Measurements from ENCODE around the gene CFDP1. TPM values are rescaled to one million over a fixed set of nuclear protein-coding genes. Genes with fewer than 3 reads are reported as not detected.

The CFDP1 gene
- total and polyA plus RNA-seq, 2 donors (not counting 3 experiments of a cell fraction or from before 2014, with no cell fraction given) = 17.8 to 53.8 TPM

DNA sequence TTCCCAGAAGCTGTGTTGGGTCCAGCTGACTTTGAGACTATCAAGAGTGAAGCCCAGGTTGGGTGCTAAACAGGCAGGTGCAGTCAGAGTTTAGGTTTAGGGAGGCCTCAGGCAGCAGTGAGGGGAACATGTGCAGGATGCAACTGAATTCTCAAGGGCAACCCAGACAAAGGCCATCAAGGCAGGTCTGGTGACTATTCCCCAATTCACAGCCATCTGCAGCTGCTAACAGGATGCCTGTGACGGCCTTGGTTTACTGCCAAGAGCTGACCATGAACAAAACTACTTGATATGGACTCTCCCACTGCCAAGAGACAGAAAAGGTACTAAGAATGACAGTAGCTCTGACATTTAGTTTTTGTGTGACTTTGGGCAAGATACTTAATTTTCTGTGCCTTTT is 136.7 kb downstream of the CFDP1 start:
- Histone ChIP-seq H3K4me1 (ENCODE audit: control insufficient read depth, extremely low read depth, insufficient read depth, low read length) (peaks cover 9% of the 10 kb centered on the region), H3K9me3 (replicated peaks; ENCODE audit: control insufficient read depth, insufficient read depth, low read length) (no peaks in the 10 kb centered on the region), H3K9me1 (replicated peaks; ENCODE audit: control insufficient read depth, extremely low read depth, insufficient read depth, low read length) (no peaks in the 10 kb centered on the region), H3K79me2 (ENCODE audit: control insufficient read depth, insufficient read depth, low read length) (no peaks in the 10 kb centered on the region), H3K4me3 (replicated peaks in 1 of 3; ENCODE audit: insufficient read depth in 1 of 3, low read depth in 1 of 3, low read length in 3 of 3) (no peak overlapping the region), H3K9ac (replicated peaks; ENCODE audit: extremely low read depth, insufficient read depth, low read length) (no peak overlapping the region), H3K27me3 (ENCODE audit: control insufficient read depth in 2 of 2, insufficient read depth in 2 of 2, low read length in 2 of 2) (no peaks in the 10 kb centered on the region), H4K20me1 (replicated peaks; ENCODE audit: control insufficient read depth, extremely low read depth, insufficient read depth, low read length) (no peaks in the 10 kb centered on the region), H3K27ac (ENCODE audit: insufficient read depth, low read depth, low read length) (peak overlapping the region; percentile 40), H2AFZ (ENCODE audit: low read depth, low read length) (no peak overlapping the region), H3K4me2 (ENCODE audit: insufficient read depth, low read length) (no peak overlapping the region), H3K36me3 (ENCODE audit: control insufficient read depth in 2 of 2, extremely low read depth in 1 of 2, insufficient read depth in 2 of 2, low read length in 2 of 2) (peaks cover 0 to 2% of the 10 kb centered on the region in 2 experiments)
- dilution Hi-C loops (cut with MboI; ENCODE audit: extremely low pct_ligation_motif_present, low sequenced_read_pairs) = no loop called here
- ChIA-PET POLR2A (no interaction called here), CTCF (interaction anchor here (0.8 to 1.9 kb wide), 13 partner anchors 8 to 97 kb away, joined by 3 to 10 read pairs (median 4); no protein-coding TSS in a partner anchor)
- BruUV-seq (replicated peaks) = no TSS peak
- FAIRE-seq (peak; percentile 95), DNase-seq (ENCODE audit: low read depth, low spot score) (peak; percentile 86)
- intact Hi-C loops (cut with micrococcal nuclease) = no loop called here
- TF ChIP-seq MYC (IDR thresholded peaks at IDR 0.05; ENCODE audit: low read depth, low read length) = no peak
- TF ChIP-seq POLR2A (IDR thresholded peaks at IDR 0.05; ENCODE audit: low read depth, low read length) = peak; percentile 30
- no peak for TF ChIP-seq POLR2AphosphoS5 (IDR thresholded peaks at IDR 0.05; ENCODE audit: insufficient read depth, low read depth, low read length)
- TF ChIP-seq FOS (IDR thresholded peaks at IDR 0.05; ENCODE audit: borderline replicate concordance, insufficient read depth, low read length) = no peak
- no peak for TF ChIP-seq MAX (IDR thresholded peaks at IDR 0.05; ENCODE audit: insufficient read depth, insufficient read length)

DNA sequence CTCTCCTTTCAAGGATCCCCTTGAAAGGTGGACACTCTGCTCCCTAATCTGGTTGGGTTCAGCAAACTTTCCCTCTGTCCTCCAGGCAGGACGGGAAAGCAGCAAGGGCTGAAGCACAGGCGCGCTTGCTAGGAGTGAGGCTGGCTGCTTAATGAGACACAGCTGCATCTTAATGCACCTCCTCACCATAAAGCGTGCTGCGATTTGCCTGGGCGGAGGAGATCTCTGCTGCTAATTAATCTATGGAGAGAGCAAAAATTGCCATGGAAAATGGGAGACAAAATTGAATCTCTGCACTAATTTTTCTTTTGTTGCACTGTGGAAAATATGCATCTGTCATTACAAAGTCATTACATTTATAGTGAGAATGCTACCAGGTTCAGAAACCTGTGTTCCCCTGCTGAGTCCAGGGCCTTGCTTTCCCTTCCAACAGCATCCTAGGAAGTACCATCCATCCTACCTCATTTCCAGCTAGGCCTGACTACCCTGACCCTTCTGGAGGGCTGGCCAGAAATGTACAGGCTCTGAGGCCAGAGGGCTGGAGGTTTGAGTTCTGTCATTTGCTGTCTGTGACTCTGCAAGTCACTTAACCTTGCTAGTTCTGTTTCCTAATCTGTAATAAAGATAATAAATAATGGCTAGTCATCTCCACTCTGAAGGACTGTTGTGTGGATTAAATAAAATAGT is 138.4 kb downstream of the CFDP1 start:
- ChIA-PET POLR2A (interaction anchor here (0.6 kb wide), 1 partner anchor 73 kb away, joined by 3 read pairs; no protein-coding TSS in a partner anchor), CTCF (interaction anchor here (1.8 kb wide), 1 partner anchor 91 kb away, joined by 4 read pairs; no protein-coding TSS in a partner anchor)
- Histone ChIP-seq H3K9me1 (replicated peaks; ENCODE audit: control insufficient read depth, extremely low read depth, insufficient read depth, low read length) (no peaks in the 10 kb centered on the region), H3K27me3 (ENCODE audit: control insufficient read depth in 2 of 2, insufficient read depth in 2 of 2, low read length in 2 of 2) (no peaks in the 10 kb centered on the region), H3K36me3 (ENCODE audit: control insufficient read depth in 2 of 2, extremely low read depth in 1 of 2, insufficient read depth in 2 of 2, low read length in 2 of 2) (peaks cover 0 to 2% of the 10 kb centered on the region in 2 experiments), H3K9me3 (replicated peaks; ENCODE audit: control insufficient read depth, insufficient read depth, low read length) (no peaks in the 10 kb centered on the region), H3K4me3 (replicated peaks in 1 of 3; ENCODE audit: insufficient read depth in 1 of 3, low read depth in 1 of 3, low read length in 3 of 3) (no peak overlapping the region), H2AFZ (ENCODE audit: low read depth, low read length) (no peak overlapping the region), H3K27ac (ENCODE audit: insufficient read depth, low read depth, low read length) (no peak overlapping the region), H4K20me1 (replicated peaks; ENCODE audit: control insufficient read depth, extremely low read depth, insufficient read depth, low read length) (no peaks in the 10 kb centered on the region), H3K4me2 (ENCODE audit: insufficient read depth, low read length) (no peak overlapping the region), H3K79me2 (ENCODE audit: control insufficient read depth, insufficient read depth, low read length) (no peaks in the 10 kb centered on the region), H3K4me1 (ENCODE audit: control insufficient read depth, extremely low read depth, insufficient read depth, low read length) (peaks cover 13% of the 10 kb centered on the region), H3K9ac (replicated peaks; ENCODE audit: extremely low read depth, insufficient read depth, low read length) (no peak overlapping the region)
- DNase-seq (ENCODE audit: low read depth, low spot score) = no peak
- TF ChIP-seq FOS (IDR thresholded peaks at IDR 0.05; ENCODE audit: borderline replicate concordance, insufficient read depth, low read length) (no peak), POLR2A (IDR thresholded peaks at IDR 0.05; ENCODE audit: low read depth, low read length) (no peak), GATA2 (IDR thresholded peaks at IDR 0.05; ENCODE audit: insufficient read depth, insufficient read length, low read depth, low read length) (no peak), MYC (IDR thresholded peaks at IDR 0.05; ENCODE audit: low read depth, low read length) (no peak), JUN (IDR thresholded peaks at IDR 0.05; ENCODE audit: borderline replicate concordance, insufficient read depth, insufficient read length, low read depth) (no peak)
- no TSS peak for BruUV-seq (replicated peaks)
- dilution Hi-C loops (cut with MboI; ENCODE audit: extremely low pct_ligation_motif_present, low sequenced_read_pairs) = no loop called here
- intact Hi-C loops (cut with micrococcal nuclease) = no loop called here
- FAIRE-seq = no peak
